Measurements from ENCODE around the gene LYPD1.

- TF ChIP-seq CTCF (IDR thresholded peaks at IDR 0.05) (no peak), EP300 (IDR thresholded peaks at IDR 0.05) (no peak), POLR2AphosphoS5 (IDR thresholded peaks at IDR 0.05) (no peak), POLR2A (IDR thresholded peaks at IDR 0.05) (no peak)
Observed at GRCh38 chr2:132595693-132596092, 74.3 kb downstream of the LYPD1 start.
